Chondrocyte (in vitro differentiated cells): ENCODE measurements around the gene XPNPEP3. TPM values are rescaled to one million over a fixed set of nuclear protein-coding genes. Genes with fewer than 3 reads are reported as not detected.
A peak's percentile ranks its signal among the peaks of the same experiment; 100 is the strongest.

ENCODE experiments used
- DNase-seq: peaks from one replicate; pipeline ENCODE4 v3.0.0; 2021; ENCODE audit warnings: mixed read lengths, low spot score
- H3K27ac Mint-ChIP-seq: one replicate; pipeline ENCODE4 v1.8.0; 2021; ENCODE audit warnings: mild to moderate bottlenecking, moderate library complexity, mixed read lengths; ENCODE audit not compliant: unreplicated experiment
- H3K27me3 Mint-ChIP-seq: 2 replicates; pipeline ENCODE4 v1.8.0; 2021; ENCODE audit warnings: low read depth, mixed read lengths
- H3K36me3 Mint-ChIP-seq: 2 replicates; pipeline ENCODE4 v1.8.0; 2021; ENCODE audit warnings: low read depth, mixed read lengths
- H3K4me1 Mint-ChIP-seq: 2 replicates; pipeline ENCODE4 v1.8.0; 2021; ENCODE audit warnings: low read depth, mild to moderate bottlenecking, mixed read lengths
- H3K4me3 Mint-ChIP-seq: one replicate; pipeline ENCODE4 v1.8.0; 2021; ENCODE audit warnings: mild to moderate bottlenecking, moderate library complexity, mixed read lengths; ENCODE audit not compliant: unreplicated experiment
- H3K9me3 Mint-ChIP-seq: 2 replicates; pipeline ENCODE4 v1.8.0; 2021; ENCODE audit warnings: low read depth, mixed read lengths
- total RNA-seq: library from RNA; stranded (reverse); gene quantifications from 3 replicates; pipeline ENCODE4 v1.2.1, GENCODE V29; 2021
- TF ChIP-seq, protein P1 (sequence below): fragments of 200-600 bp; sonication (generic); IDR thresholded peaks from 2 replicates; pipeline ENCODE4 v1.5.0; 2021; ENCODE audit warnings: antibody characterized with exemption, mild to moderate bottlenecking, moderate library complexity

XPNPEP3 gene
- total RNA-seq, 1 donor from 2014 or later = 15.3 TPM

DNA sequence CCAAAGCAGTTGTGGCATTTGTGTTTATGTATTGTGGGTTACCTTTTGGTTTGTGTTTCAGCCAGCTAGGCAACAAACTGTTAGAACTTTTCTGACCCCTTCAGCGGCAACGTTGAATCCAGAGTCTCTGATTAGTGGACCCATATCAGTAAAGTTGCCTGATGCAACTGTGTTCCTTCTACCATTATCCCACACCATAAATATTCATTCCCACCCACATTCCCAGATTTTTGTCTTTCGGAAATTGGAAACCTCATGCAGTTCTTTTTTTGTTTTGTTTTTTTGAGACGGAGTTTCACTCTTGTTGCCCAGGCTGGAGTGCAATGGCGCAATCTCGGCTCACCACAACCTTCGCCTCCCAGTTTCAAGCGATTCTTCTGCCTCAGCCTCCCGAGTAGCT, 63.6 kb downstream of the XPNPEP3 start:
- TF ChIP-seq, protein P1, sequence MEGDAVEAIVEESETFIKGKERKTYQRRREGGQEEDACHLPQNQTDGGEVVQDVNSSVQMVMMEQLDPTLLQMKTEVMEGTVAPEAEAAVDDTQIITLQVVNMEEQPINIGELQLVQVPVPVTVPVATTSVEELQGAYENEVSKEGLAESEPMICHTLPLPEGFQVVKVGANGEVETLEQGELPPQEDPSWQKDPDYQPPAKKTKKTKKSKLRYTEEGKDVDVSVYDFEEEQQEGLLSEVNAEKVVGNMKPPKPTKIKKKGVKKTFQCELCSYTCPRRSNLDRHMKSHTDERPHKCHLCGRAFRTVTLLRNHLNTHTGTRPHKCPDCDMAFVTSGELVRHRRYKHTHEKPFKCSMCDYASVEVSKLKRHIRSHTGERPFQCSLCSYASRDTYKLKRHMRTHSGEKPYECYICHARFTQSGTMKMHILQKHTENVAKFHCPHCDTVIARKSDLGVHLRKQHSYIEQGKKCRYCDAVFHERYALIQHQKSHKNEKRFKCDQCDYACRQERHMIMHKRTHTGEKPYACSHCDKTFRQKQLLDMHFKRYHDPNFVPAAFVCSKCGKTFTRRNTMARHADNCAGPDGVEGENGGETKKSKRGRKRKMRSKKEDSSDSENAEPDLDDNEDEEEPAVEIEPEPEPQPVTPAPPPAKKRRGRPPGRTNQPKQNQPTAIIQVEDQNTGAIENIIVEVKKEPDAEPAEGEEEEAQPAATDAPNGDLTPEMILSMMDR = no peak
- Mint-ChIP-seq H3K27ac (no peak overlapping the region), H3K4me3 (no peak overlapping the region), H3K36me3 (peaks cover 16% of the 10 kb centered on the region), H3K4me1 (peaks cover 4% of the 10 kb centered on the region), H3K9me3 (no peaks in the 10 kb centered on the region), H3K27me3 (no peaks in the 10 kb centered on the region)
- no peak for DNase-seq

DNA sequence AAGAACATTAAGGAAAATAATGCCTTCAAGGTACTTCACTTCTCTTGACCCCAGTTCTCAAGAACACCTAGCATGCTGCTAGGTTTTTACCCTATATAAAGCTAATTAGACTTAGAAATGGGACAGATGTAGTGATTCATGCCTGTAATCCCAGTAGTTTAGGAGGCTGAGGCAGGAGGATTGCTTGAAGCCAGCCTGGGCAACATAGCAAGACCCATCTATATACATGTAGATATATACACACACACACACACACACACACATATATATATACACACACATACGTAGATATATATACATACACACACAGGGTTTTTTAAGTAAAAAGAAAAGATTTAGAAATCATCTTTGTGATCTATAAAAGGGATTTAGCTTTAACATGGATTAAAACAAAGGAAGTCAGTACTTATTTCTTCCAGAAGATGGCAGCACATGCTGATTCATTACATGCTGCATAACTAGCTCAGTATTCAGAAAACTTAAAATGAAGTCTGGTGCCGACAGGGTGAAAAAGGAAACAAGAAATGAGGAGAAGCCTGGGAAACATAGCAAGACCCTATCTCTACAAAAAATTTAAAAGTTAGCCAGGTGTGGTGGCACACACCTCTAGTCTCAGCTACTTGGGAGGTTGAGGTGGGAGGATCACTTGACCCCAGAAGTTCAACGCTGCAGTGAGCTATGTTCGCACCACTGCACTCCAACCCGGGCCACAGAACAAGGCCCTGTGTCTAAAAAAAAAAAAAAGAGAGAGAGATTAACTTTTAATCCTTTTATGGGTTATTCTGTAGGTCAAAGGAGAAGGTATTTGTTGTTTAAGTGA, 65.7 kb downstream of the XPNPEP3 start:
- H3K27me3 Mint-ChIP-seq = no peaks in the 10 kb centered on the region
- H3K4me3 Mint-ChIP-seq = peak overlapping the region; percentile 12
- no peak for DNase-seq
- TF ChIP-seq, protein P1 = peak; percentile 92
- peaks cover 4% of the 10 kb centered on the region for H3K4me1 Mint-ChIP-seq
- H3K9me3 Mint-ChIP-seq = no peaks in the 10 kb centered on the region
- peaks cover 16% of the 10 kb centered on the region for H3K36me3 Mint-ChIP-seq
- H3K27ac Mint-ChIP-seq = peak overlapping the region; percentile 36

DNA sequence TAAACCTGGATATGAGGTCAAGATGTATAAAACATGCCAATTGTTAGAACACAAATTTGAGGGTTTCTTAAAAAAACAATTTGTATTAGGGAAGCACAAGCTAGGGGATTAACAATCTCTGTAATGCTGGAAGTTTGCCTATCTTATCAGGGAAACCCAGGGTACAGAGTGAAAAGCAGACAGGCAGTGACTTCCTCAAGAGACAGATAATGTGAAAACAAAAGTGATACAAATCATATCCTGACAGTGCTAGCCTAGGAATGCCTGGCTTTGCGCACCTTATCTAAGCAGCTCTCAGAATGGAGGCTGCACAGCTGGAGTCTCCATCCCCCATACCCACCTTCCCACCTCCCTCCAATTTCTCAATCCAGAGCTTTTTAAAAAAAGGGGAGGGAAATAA, 71.7 kb downstream of the XPNPEP3 start:
- H3K36me3 Mint-ChIP-seq = peaks cover 13% of the 10 kb centered on the region
- DNase-seq = no peak
- H3K4me1 Mint-ChIP-seq = no peaks in the 10 kb centered on the region
- H3K9me3 Mint-ChIP-seq = no peaks in the 10 kb centered on the region
- no peak overlapping the region for H3K27ac Mint-ChIP-seq
- TF ChIP-seq, protein P1 = no peak
- no peak overlapping the region for H3K4me3 Mint-ChIP-seq
- no peaks in the 10 kb centered on the region for H3K27me3 Mint-ChIP-seq

DNA sequence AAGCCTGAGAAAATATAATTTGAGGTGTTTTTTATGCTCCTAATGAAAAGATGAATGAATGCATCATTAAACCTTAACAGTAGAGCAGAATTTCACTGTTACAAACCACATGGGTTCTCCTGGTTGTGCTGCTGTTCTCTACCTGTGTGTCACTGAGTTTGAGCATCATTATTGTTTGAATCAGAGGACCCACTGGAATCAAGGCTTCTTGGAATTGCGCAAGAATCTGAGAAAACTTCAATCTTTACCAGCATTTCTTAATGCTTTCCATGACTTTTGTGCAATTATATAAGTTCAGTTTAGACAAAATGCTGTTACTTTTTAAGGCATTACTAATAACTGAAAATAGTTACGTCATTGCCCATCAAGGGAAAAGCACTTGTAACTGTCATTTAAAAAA, 75.4 kb downstream of the XPNPEP3 start:
- H3K27me3 Mint-ChIP-seq = no peaks in the 10 kb centered on the region
- no peaks in the 10 kb centered on the region for H3K4me1 Mint-ChIP-seq
- TF ChIP-seq, protein P1 = no peak
- H3K9me3 Mint-ChIP-seq = no peaks in the 10 kb centered on the region
- no peak for DNase-seq
- H3K4me3 Mint-ChIP-seq = no peak overlapping the region
- H3K27ac Mint-ChIP-seq = no peak overlapping the region
- peaks cover 4% of the 10 kb centered on the region for H3K36me3 Mint-ChIP-seq

DNA sequence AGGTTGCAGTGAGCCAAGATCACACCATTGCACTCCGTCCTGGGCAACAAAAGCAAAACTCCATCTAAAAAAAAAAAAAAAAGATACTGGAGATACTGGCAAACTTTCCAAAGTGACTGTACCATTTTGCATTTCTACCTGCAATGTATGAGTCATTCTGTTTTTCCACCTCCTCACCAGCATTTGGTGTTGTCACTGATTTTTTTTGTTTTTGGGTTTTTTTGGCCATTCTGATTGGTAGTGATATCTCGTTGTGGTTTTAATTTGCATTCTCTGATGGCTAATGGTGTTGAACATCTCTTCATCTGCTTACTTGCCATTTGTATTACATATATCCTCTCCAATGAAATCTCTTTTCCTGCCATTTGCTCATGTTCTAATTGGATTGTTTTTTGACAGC, 82.3 kb downstream of the XPNPEP3 start:
- DNase-seq = no peak
- no peak overlapping the region for H3K27ac Mint-ChIP-seq
- no peaks in the 10 kb centered on the region for H3K36me3 Mint-ChIP-seq
- H3K9me3 Mint-ChIP-seq = no peaks in the 10 kb centered on the region
- no peak overlapping the region for H3K4me3 Mint-ChIP-seq
- H3K4me1 Mint-ChIP-seq = no peaks in the 10 kb centered on the region
- H3K27me3 Mint-ChIP-seq = no peaks in the 10 kb centered on the region
- TF ChIP-seq, protein P1 = no peak
